Suprapubic skin (tissue), 4 donors: ENCODE data around the gene DENND1C.
A peak's percentile ranks its signal among the peaks of the same experiment; 100 is the strongest.

Experiments used
- EP300 ChIP-seq: sonication (generic); formaldehyde crosslinking; IDR thresholded peaks from one replicate; pipeline ENCODE4 v1.6.1; 2017; ENCODE audit warnings: antibody characterized with exemption
- POLR2A ChIP-seq, 2 donors: fragments of 450-650 bp; IDR thresholded peaks; one replicate each; pipeline ENCODE4 v1.6.1; 2017; ENCODE audit warnings: antibody characterized with exemption in 2 of 2, mild to moderate bottlenecking in 2 of 2, moderate library complexity in 2 of 2
- POLR2AphosphoS5 ChIP-seq, 3 donors: sonication (generic); formaldehyde crosslinking; IDR thresholded peaks; one replicate each; pipeline ENCODE4 v1.6.1; 2017; ENCODE audit warnings: antibody characterized with exemption in 3 of 3
- TF ChIP-seq, protein P1 (sequence below), 2 donors: fragments of 200-600 bp in 1 of 2; fragments of 450-650 bp in 1 of 2; sonication (generic) in 1 of 2; IDR thresholded peaks; one replicate each; pipeline ENCODE4 v1.5.1; 2016 to 2019; ENCODE audit warnings: antibody characterized with exemption in 2 of 2, mild to moderate bottlenecking in 1 of 2, moderate library complexity in 1 of 2

DNA sequence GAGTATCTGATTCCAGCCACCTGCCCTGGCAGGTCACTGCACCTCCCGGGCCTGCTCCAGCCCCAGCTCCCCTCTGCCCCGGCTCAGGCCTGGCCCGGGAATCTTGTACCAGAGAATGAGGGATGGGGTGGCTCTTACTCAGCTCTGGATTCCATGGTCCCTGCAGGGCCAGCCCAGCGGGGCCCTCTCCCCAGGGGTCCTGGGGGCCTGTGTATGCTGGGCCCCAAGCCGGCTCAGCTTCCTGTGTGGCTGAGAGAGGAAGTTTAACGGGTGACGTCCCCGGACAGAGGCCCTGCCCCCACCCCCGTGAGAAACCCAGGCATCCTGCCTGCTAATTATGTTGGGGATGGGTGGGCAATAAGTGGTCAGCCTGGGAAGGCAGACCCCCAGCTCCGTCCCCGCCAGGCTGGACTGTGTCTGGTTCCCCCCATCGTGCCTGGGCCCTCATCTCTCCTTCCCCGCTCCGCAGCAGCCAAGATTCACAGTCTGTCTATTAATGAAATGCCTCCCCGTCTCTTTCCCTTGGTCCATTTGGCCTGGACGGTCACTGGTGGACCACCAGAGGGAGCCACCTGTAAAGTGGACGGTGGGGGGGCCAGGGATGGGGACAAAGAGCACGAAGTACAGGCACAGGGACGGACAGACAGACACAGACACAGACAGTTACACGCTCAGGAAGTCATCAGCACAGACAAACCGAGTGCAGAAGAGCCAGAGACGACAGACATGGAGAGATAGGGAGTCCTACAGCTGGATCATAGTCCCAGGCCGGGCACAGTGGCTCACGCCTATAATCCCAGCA, at the start of gene DENND1C:
- TF ChIP-seq, protein P1, sequence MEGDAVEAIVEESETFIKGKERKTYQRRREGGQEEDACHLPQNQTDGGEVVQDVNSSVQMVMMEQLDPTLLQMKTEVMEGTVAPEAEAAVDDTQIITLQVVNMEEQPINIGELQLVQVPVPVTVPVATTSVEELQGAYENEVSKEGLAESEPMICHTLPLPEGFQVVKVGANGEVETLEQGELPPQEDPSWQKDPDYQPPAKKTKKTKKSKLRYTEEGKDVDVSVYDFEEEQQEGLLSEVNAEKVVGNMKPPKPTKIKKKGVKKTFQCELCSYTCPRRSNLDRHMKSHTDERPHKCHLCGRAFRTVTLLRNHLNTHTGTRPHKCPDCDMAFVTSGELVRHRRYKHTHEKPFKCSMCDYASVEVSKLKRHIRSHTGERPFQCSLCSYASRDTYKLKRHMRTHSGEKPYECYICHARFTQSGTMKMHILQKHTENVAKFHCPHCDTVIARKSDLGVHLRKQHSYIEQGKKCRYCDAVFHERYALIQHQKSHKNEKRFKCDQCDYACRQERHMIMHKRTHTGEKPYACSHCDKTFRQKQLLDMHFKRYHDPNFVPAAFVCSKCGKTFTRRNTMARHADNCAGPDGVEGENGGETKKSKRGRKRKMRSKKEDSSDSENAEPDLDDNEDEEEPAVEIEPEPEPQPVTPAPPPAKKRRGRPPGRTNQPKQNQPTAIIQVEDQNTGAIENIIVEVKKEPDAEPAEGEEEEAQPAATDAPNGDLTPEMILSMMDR (IDR thresholded peaks at IDR 0.05): peak in 1 of 2 donors; percentile 24
- TF ChIP-seq POLR2AphosphoS5 (IDR thresholded peaks at IDR 0.05): no peak
- no peak for TF ChIP-seq EP300
- TF ChIP-seq POLR2A (IDR thresholded peaks at IDR 0.05): no peak
